Hepatic stellate cell (primary cell): Measurements from ENCODE around the gene RAD51.

Experiments used
- DNase-seq: peaks from one replicate; pipeline ENCODE4 v3.0.0; 2011; ENCODE audit warnings: low spot score

The RAD51 gene

DNA sequence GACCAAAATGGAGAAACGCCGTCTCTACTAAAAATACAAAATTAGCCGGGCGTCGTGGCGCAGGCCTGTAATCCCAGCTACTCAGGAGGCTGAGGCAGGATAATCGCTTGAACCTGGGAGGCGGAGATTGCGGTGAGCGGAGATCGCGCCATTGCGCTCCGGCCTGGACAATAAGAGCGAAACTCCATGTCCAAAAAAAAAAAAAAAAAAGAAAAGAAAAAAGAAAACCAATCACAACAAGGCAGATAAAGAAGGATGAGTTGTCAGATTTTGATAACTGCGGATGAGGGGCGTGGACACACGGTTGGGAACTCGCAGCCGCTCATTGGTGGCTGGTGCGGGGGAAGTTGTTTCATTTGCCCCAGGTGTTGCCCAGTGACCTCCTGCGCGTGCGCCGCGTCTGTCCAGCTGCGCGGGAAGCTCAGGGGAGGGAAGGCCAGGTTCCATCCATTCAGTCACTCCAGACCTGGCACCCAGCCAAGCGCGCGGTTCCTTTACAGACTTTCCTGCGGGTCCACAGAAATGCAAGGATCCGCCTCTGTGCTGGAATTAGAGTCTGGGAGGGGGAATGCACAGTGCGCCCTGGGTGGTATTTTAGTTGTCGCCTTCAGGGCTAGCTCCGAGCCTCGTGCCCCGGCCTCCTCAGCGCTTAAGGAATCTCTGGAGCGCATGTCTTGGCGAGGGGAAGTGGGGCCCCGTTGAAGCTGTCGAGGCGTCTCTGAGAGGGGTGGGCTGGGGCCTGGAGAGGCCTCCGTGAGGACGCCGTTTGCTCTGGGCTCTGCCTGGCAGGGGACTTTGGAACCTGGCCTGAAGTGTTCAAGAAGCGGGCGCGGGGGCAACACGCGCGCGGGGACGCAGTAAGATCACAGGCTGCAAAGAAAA, 68.2 kb downstream of the RAD51 start:
- peak; percentile 50 for DNase-seq

DNA sequence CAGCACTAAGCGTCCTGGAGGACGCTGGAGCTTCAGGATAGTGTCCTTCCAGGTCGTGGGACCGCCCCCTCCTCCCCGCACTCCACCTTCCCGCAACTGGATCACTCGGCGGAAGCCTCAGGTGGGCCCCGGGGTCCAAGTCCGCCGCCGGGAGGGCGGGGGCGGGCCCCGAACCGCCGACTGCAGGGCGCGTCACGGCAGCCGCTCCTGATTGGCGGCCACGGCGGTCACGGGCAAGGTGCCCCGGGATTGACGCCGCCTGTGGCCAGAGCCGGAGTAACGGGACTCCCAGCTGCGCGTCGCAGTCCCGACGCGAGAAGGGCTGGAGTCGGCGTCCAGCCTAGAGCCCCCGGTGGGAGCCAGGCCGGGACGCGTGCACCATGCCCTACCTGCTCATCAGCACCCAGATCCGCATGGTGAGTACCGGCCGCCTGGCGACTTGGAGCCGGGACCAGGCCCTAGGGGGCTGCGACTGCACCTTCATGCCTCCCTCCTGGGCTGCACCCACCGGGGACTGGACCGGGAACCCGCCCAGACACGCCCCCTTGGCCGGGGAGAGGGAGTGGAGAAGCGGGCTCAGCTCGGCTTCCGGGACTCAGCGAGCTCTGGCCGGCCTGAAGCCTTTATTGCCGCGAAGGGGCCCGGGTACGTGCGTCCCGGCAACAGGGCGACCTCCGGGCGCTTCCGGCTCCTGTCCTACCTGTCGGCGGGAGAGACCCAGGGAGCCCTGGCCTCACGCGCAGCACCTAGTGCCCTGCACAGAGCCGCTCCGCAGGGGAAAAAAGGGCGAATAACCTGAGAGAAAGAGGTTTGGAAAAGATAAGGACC, 69.0 kb downstream of the RAD51 start, which contains the start of gene GCHFR:
Gene GCHFR (plus strand): TSS at position 268 of the 828 bp plus-strand sequence. CDS start 113 bp downstream, at position 381.
- DNase-seq: peak; percentile 86

DNA sequence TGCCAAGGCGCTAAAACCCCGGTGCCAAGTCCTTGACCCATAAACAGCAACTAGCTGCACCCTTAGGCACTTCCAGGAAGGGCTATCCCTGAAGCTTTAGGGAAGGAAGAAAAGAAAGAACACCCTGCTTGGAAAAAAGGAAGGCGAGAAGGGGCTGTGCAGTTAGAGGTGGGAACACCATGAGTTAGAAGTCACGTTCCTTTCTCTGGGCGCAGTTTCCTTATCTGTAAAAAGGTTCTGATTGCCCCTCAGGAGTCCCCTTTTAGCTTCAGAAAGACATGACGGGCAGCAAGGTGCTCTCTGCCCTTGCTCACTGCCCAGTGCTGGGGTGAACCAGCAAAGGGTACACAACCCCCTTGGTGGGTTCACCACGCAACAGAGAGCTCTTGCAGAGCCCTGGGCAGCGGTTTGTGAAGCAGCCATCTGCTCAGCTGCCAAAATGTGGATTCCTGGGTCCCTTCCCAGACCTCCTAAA, 69.7 kb downstream of the RAD51 start:
- no peak for DNase-seq

DNA sequence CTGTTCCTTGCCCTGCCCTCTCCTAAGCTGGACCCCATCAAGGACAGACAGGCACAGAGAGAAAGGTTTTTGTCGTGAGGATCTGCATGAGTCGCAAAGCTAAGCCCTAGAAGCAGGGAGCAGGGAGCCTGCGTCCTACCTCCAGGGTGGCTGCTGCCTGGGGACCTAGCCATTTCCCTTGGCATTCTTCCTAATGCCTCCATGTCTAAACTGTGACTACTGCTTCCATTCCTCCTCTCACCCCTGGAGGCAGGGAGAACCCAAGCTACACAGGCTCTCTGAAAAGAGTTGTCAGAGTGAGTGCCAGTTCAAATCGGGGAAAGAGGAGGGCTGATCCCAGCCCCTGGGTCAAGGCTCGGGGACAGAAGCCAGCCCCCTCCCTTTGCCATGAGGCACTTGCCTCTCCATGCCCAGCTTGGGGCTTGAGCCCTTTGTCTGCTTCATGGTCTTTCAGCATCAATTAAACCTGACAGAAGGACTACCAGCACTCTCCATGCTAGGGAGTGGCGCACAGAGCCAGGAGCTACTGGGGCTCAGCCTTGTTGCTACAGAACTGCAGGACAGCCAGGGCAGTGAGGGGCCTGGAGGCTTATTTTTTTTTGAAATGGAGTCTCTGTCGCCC, 71.3 kb downstream of the RAD51 start:
- no peak for DNase-seq

DNA sequence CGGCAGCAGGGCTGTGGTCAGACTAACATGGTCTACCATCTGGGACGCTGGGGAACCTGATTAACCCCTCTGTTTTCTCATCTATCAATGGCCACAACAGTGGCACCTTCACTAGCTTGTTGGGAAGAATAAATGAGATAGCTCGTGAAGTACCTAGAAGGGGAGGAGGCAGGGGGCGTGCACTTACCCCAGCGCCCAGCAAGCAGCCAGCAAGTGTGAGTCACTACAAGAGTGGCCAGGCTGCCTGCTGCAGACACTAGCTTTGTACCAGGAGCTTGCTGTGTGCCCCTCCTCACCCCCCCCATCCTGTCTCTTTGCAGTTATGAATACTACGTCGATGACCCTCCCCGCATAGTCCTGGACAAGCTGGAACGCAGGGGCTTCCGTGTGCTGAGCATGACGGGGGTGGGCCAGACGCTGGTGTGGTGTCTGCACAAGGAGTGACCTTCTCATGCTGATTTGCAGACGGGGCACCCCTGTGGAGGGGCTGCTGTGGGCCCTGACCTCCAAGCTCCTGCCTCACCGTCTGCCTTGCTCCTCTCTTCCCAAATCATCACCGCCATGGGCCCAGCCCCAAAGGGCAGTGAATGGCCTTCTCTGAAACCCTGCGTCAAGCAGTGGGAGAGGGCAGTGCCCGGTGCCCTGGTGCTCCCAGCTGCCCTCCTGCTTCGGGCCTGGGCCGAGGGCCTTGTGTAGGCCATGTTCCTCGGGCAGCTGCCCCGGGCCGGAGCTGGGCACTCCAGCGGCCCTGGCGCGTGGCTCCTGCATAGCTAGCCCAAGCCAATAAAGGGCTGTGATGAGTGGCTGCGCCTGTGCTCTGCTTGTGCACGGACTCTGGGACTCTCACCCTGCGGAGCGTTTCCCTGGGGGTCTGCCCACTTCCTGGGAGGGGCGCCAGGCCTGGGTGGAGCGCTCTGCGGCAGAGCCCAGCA, 72.2 kb downstream of the RAD51 start:
- DNase-seq: no peak

DNA sequence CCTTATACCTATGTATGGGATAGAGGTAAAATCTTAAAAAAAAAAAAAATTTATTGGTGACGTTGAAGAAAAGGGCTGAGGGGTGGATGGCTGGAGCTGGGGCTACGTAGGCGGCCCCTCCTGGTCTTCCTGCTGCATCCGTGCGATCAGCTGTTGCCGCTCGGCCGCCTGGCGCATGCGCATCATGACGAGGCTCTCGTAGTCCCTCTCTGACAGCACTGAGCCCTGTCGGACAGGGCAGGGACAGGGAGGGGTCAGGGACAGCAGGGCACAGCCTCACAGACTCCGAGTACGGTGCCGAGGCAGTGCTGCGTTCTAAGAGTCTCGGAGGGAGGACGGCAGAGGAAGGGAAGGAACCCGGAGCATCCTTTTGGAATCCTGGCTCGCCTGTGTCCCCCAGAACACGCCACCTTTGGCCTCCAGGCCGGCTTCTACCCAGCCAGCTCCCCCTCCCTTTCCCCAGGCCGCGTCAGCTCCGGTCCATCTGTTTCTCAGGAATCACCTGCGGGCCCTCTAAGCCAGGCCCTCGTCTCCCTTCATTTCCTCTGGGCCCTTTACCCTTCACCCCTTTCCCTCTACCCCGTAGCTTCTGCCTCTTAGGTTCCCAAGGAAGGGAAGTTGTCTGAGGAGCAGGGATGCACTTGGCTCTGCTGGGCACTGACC, 73.0 kb downstream of the RAD51 start:
- no peak for DNase-seq

DNA sequence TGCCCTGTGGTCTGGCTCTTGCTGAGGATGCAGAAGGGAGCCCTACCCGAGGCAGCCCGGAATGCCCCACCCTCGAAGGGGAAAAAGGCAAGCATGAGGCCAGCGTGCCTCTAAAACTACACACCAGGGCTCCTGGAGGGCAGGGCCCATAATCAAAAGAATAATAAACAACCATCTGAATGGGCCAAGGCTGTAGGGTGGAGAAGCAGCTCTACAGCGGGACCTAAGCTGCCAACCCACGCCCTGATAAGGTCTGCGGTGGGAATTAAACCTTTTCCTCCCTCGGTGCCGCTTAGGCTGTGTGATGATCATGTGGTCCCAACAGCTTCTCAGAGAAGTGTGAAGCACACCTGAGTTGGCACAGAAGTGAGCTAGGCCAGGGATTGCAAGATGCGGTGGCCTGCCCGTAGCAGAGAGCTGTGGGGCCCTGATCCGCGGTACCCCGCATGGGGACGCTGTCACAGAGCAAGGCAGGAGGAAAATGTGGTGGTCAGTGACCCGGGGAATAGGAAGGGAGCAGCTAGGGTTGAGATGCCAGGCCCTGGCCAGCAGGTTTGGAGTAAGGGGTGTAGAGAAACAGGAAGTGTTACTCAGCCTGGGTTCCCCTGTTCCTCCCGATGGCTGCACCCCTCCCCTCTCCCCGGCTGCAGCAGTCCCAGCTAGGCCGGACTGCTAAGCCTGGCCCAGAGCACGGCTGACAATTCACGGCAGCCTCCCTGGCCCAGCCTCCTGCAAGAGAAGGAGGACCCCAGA, 73.7 kb downstream of the RAD51 start:
- no peak for DNase-seq

DNA sequence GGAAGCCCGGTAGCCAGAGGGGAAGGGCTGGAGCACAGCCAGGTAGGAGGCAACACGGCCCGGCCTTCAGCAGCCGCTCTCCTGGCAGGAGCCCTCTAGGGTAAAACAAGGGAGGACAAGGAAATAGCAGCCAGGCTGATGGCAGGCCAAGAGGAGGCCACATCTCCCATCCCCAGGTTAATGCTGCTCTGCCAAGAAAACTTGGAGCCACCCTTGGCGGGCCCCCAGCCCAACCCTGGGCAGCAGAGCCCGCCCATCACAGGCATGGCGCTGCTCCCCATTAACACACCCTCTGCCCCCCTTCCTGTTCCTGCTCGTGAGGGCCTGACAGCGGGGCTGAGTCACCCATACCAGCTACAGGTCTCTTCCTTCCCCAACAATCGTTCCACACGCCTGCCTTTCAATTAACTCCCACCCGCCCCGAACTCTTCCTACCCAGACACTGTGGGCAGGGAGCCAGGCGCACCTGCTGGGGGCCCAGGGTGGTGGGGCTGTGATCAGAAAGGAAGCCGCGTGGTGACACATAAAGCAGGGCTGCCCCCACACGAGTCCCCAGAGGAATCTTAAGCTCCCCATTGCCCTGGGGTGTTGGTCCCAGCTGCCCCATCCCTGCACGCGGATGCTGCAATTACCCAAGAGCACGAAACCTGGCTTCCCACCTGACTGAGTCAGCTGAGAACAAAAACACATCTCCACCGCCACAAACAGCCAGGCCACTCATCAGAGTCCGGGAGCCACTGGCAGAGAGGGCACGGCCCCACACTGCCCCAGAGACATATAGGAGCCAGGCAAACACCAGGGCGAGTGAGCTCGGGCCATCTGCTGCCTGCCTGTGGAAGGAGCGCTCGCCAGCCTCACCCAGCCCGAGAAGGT, 74.5 kb downstream of the RAD51 start, which contains the start of gene C15orf62:
Gene C15orf62 (plus strand): TSS at position 707 of the 873 bp plus-strand sequence. CDS start 516 bp downstream, outside the sequence.
- DNase-seq: no peak

DNA sequence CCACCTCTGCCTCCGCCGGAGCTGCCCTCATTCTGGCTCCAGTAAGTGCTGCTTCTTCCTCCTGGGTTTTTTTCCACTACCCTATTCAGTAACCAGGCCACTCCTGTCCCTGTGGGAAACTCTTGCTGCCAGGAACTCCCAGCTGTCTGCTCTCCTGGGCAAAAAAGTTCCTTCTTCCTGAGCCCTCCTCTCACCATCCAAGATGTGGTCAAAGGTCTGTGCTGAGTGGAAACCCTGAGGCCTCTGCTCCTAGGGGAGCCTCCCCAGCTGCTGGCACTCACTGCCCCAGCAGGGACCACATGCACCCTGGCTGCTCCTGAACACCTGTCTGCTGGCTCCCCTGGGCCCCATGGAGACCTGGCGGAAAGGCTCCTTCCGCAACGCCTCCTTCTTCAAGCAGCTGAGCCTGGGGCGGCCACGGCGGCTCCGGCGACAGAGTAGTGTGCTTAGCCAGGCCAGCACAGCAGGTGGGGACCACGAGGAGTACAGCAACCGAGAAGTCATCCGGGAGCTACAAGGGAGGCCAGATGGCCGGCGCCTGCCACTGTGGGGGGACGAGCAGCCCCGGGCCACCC, 75.3 kb downstream of the RAD51 start:
- DNase-seq: no peak

DNA sequence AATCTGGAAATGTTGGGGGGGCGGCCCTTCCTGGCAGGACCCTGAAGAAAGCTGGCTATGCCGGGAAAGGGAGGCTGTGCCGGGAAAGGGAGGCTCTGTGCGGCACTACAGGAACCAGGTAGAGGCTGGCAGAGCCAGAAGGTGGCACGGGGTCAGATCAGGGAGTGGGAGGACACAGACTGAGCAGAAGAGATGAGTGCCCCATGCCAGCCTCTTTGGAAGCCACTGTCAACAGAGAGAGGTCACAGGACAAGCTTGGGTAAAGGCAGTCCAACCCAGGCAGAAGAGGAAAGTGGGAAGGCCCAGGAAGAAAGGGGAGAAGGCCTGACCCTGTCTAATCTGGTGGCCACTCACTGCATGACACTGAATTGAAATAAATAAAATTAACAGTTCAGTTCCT, 76.3 kb downstream of the RAD51 start:
- DNase-seq: no peak

DNA sequence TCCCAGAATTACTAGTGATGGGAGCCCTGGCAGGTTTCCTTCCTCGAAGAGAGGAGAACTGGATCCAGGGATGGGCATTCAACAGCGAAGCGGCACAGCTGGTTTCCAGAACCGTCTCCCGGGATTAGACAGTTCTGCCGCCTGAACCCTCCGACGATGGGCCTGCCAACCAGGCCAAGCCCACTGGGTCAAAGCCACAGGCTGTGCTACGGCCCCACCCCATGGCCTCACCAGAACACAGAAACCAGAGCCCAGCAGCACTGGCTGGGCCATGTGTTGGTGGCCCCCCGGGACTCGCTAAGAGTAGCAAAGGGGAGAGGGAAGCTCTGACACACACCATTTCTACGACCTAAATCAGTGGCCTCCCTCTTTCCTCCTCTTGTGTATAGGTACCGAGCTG, 77.0 kb downstream of the RAD51 start:
- no peak for DNase-seq

DNA sequence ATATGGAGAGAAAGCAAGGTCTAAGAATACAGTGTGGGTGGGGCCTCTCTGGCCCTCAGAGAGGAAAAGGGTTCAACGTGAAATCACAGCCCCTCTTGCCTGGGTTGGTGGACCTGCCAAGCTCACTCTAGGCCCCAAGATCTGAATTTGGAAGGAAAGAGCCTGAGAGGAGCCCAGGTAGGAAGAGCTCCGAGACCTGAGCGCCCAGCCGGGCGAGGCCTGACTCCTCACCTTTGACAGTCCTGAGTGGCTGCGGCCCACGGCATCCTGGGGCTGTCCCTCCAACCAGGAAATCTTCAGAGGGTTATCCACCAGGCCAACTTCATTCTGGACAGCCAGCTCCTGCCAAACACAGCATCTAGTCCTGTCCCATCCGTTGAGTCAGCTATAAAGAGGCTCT, 78.5 kb downstream of the RAD51 start:
- DNase-seq: no peak

DNA sequence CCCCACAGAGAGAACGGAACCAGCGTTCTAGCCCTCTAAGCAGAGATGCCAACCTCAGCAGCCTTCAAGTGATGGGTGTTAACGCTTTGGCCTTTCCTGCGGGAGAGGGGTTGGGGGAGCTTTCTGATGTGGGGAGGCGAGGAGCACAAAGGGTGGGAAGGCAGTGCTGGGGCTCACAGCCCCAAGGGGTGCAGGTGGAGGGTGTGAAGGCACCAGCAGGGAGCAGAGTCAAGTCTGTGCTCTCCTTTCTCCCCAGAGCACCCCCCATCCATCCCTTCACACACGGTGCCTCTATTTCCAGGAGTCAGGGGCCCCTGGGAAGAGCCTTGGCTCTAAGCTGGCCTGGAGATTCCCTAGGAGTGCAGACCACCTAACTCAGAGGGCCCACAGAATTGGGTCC, 78.9 kb downstream of the RAD51 start:
- DNase-seq: no peak

DNA sequence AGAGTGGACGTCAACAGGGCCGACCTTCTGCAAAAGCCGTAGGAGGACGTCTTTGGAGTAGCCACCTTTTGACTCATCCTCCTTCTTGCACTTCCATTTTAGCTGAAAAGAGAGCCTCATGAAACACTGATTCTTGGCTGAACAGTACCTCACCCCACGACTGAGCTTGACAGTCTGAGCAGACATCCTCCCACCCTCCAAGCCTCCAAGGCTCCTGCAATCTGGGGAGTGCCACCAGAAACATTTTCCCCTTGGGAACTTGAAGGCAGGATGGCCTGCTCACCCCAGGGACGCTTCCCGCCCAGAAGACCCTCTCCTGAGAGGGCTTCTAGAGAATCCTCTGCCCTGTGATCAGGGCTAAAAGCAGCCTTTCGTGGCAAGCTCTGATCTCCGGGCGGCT, 80.0 kb downstream of the RAD51 start:
- no peak for DNase-seq

DNA sequence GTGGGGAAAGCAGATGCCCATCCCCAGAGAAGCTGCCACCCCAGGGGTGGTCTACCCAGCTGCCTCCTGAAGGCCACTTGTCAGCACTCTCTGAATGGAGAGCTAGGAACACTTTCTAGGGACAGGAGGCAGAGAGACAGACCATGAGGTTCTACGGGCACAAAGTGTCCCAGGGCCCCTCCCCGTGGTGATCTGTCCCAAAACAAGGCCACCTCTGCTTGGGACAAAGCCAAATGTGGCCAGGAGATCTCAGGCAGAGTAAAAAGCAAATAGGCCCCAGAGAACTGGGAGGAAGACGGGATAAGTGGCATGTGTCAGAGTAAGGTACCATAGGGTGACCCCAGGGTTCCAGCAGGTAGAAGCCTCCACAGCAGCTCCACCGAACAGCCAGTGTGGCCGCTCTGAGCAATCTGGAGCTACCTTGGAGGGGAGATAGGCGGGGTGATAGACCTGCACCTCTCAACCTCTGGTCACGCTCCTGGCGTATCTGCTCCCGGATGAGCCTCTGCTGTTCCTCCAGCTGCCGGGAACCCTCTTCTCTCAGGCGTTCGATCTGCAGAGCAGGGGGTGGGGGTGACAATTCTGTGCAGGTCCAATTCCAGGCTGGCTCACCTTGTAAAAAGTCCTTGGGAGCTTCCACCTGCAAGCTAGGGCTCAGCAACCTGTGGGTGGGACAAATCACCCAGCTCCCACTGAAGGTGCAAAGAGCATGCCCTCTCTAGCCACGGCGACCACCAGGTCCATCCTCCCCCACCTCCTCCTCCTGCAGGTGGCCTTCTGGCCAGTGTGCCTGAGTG, 81.0 kb downstream of the RAD51 start:
- DNase-seq: no peak

DNA sequence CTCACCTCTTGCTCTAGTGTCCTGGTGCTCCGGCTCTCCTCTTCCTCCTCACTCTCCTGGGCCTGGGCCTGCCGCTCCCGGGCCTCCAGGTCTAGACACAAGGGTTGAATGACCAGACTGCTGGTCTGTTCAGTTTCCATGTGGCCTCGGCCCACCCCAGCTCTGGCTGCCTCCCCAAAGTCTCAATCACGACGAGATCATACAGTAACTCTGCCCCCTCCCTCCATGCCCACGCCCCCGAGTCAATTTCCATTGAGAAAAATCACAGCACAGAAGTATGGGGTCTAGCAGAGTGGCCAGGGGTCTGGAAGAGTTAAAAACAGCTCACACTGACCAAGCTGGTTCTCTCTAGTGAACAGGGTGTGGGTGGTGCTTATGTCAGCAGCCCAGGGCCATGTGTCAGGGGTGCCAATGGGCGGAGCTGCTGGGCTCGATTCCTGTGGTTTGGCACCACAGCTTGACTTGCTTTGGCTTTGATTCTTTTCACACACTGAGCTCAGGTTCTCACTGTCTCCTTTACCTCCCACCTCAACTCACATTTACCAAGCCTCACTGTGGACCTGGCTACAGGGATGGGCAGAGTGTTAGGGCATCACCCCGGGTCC, 81.7 kb downstream of the RAD51 start:
- DNase-seq: no peak
